ENCODE measurements around the gene SPHK2.
A peak's percentile ranks its signal among the peaks of the same experiment; 100 is the strongest.
"Not testable (repeated sequence)": the region's sequence is repeated elsewhere in the genome, so short reads cannot be mapped to it uniquely, and the experiment has no call there.

SPHK2 gene

DNA sequence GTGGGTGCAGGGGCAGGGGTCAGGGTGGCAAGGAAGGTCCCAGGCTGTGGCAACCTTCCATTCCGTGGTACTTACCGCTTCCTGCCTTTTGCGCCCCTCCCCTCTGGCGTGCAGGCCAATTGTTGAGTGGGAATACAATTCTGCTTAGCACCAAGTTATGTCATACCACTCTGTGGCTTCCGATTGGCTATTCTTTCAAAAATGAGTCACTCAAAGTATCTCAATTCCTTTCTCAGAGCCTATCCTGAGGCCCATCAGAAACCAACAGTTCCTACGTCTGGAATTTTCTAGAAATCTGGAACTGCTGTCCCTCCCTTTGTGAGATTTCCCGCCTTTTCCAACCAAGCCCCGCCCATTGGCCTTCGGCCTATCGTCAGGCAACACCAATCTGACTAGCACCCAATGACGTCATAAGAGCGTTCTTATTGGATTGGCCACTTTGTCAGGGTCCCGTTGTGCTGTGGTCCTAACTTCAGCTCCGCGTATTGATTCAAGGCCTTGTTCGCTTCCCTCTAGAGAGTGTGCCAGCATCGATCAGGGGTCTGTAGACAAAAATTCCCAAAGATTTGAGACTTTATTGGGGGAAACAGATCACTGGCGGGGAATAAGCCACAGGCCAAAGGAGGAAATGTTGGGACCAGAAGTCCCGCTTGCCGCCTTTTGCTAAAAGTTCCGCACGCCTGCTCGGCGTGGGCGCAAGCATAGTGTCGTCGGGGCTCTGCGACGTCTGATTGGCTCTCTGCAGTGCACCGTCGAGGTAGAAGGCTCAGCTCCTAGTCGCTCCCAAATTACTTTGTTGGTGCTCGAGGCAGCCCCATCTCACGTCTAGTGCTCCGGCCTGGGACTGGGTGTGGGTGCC is 41.8 kb downstream of the SPHK2 start:
- peak; percentile 80 for DNase-seq

DNA sequence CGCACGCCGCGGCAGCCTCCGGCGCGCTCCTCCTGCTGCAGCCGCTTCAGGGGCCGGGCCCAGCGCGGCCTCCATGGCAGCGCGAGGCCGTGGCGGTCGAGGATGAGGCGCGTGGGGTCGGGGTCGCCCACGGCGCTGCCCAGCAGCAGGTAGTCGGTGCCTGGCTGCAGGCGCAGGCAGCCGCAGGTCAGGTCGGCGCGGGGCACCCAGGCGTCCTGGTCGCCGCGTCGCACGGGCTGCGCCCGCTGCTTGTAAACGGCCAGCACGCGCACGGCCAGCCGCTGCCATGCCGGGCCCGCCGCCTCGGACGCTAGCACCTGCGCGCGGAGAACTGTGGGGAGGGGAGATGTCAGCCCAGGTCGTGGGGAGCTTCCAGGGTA is 42.4 kb downstream of the SPHK2 start:
- no peak for DNase-seq

GRCh38 chr19:48663667-48664066 is 44.4 kb downstream of the SPHK2 start:
- DNase-seq: no peak

DNA sequence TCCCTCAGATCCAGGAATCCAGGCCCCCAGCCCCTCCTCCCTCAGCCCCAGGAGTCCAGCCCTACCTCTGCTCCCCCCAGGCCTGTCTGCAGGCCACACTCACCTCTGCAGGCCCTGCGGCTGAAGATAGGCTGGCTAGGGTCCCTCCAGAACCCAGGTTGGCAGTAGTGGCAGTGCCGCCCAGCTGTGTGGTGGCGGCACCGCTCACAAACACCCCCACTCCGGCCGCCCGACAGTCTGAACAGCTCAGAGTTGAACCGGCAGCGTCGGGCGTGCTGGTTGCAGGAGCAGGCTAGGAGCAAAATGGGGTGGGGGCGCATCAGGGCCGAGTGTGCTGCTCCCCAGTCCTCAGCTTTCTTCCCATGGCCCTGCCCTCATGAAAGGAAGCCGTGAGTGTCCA is 45.2 kb downstream of the SPHK2 start:
- no peak for DNase-seq

GRCh38 chr19:48665786-48666185 is 46.5 kb downstream of the SPHK2 start:
- DNase-seq: no peak

GRCh38 chr19:48668332-48668731 is 49.0 kb downstream of the SPHK2 start:
- DNase-seq: no peak

DNA sequence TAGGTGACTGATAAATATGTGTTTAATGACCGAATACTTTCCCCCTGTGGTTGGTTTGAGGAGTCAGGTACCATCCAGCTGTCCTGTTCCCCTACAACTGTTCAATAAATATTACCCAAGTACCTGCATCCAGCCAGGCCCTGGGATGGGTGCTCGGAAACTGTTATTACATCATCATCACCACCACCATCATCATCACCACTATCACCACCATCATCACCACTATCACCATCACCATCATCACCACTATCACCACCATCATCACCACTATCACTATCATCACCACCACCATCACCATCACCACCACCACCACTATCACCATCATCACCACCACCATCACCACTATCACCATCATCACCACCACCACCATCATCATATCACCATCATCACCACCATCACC is 49.5 kb downstream of the SPHK2 start:
- no peak for DNase-seq

GRCh38 chr19:48669903-48670668 is 50.8 kb downstream of the SPHK2 start:
- DNase-seq: no peak

DNA sequence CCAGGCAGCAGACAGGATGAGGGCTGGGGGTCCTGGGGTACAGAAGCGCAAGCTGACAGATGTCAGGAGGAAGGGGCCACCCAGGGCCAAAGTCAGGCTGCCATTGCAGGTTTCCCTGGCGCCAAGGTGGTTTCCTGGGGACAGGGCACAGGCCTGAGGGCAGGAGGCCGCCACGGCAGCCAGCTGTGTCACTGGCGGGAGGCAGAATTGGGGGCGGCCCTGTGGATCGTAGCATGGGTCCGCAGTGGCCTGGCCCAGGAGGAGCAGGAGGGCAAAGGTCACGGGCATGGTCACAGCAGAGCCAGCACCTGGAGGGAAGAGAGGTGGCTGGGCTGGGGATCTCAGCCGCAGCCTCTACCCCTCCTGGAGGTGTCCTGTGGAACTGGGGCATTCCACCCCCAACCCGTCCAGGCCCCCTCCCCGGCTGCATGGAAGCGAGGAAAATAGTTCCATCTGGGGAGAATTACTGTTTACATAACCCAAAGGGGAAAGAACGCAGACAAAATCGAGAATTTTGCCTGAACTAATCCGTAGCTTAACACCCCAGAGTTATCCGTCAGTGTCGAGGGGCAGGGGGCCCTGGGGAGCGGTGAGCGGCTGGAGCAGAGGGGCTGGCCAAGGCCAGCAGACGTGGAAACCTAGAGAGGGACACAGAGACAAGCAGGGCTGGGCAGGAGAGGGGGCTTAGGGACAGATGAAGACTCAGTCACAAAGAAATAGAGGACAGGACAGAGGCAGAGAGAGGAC is 51.6 kb downstream of the SPHK2 start:
- DNase-seq: no peak

DNA sequence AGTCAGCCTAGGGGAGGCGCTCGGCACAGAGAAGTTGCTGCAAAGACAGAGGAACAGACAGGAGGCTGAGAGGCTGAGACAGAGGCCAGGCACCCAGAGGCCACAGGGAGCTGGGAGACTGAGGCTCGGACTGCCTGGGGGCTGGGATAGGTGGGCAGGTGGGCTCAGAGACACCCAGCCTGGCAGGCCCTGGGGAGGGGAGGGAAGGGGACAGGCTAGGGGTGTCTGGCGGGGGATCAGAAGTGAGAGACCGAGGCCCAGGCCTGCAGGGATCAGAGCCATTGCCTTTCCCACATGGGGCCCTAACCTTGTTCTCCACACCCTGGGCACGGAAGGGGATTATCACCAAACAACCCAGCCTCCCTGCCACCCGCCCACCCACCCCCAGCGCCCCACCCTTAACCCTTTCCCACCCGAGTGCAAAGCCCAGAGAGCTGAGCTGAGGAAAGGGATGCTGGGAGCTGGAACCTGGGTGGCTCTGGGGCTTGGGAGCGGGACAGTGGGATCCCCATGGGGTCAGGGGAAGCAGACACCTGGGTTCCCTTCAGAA is 52.2 kb downstream of the SPHK2 start:
- DNase-seq: no peak

DNA sequence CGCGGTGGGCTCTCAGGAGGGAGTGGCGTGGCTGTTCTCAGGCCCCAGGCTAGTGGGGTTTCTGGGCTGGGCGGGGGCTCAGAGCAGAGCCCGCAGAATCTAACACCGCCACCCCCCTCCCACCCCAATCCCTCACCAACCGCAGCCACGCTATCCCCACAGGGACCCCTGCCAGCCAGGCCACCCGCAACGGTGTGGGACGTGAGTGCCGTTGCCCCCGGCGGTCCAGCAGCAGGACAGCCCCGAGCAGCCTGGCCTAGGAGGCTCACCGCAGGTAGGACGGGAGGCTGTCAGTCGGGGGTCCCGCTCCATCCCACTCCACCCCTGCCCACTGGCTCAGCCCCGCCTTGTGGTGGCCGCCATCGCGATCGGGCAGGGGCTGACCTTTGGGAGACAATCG is 53.7 kb downstream of the SPHK2 start, which contains the start of gene NTN5:
TSS of gene NTN5 (minus strand) at position 24 of the 400 bp plus-strand sequence. CDS start 2,031 bp downstream, outside the sequence.
- no peak for DNase-seq

- DNase-seq: no peak
Measured at GRCh38 chr19:48673436-48674100, 54.3 kb downstream of the SPHK2 start.

DNA sequence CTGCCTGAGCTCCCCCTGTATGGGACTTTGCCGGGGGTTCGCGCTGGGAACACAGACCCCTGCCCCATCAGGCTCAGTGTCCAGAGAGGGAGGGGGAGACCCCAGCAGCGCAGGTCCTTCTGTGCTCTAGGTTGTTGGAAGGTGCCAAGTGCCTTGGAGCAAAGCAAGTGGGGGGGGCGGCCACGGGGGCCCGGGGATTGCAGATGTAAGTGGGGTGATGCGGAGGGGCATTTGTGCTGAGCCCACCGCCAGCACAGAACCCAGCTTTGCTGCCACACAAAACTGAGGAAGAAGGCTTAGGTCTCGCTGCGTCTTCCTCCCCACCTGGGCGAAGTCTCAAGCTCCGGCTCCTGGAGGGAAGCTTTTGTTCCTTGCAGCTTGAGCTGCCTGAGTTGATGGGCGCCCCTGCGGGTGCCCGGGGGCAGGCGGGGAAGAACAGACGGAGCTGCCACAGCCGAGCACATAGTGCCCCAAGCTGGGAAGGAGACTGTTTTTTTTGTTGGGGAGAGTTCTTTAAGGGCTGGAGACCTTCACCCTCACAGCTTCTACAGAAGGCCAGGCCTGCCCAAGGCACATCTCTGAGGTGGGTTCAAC is 55.0 kb downstream of the SPHK2 start:
- DNase-seq: no peak

DNA sequence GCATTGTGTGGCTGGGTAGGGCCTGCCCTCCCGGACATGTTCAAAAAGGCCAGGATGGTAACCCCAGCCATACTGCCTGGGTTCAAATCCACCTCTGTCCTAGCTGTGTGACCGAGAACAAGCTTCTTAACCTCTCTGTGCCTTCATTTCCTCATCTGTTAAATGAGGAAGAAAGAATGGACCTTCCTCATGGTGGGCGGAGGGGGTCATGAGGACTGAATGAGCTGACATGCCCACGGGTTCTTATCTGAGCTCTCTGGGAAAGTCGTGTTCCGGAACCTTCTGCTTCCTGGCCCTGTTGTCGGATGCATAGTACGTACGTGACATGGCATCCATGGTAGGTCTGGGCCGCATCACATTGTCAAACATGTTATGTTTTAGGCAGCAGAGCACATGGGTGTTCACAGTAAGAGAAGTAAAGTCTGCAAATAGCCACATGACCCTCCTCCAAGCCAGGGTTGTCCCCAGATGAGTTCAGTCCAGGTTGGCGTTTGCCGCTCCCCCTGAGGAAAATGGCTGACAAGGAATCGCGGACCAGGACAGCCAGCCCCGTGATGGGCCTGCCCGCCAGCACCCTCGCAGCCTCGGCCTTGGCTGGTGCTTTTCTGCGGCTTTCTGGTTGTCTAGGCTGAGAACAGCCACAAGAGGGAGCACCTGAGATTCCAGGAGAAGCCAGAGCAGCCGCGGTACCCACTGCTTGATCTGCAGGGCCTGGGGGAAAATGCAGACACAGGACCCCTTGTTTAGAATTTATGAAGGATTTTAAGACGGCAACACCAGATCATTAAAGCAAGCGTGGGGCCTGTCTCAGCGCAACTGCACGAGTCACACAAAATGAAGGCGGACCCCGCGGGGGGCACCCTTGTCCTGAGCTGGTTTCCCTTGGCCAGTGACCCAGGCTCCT is 55.9 kb downstream of the SPHK2 start:
- DNase-seq: peak; percentile 68

DNA sequence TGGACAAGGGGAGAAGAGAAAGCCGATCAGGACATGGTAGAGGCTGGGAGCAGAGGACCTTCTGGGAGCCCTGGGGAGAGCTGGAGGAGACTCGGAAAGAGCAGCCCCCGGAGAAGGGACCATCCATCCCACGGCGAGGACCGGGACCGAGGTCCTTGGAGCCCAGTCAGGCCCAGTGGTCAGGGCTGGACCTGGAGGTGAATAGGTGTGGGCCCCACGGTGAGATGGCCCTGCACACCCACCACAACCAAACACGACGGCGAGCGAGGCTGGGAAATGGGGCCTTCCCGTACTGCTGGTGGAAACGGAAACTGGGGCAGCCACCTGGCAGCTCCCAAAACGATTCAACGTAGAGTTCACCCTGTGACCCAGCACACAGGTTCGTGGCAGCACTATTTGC is 57.2 kb downstream of the SPHK2 start:
- DNase-seq: no peak

- no peak for DNase-seq
Measured at GRCh38 chr19:48676887-48677286, 57.6 kb downstream of the SPHK2 start.

- no peak for DNase-seq
Measured at GRCh38 chr19:48678201-48678600, 58.9 kb downstream of the SPHK2 start.

- not testable (repeated sequence) for DNase-seq
Measured at GRCh38 chr19:48680006-48680405, 60.7 kb downstream of the SPHK2 start.
